ENCODE measurements around the gene TMPRSS6.

Gene TMPRSS6

GRCh38 chr22:37112084-37112728 lies 2.7 kb upstream of the TMPRSS6 start:
- DNase-seq = no peak

DNA sequence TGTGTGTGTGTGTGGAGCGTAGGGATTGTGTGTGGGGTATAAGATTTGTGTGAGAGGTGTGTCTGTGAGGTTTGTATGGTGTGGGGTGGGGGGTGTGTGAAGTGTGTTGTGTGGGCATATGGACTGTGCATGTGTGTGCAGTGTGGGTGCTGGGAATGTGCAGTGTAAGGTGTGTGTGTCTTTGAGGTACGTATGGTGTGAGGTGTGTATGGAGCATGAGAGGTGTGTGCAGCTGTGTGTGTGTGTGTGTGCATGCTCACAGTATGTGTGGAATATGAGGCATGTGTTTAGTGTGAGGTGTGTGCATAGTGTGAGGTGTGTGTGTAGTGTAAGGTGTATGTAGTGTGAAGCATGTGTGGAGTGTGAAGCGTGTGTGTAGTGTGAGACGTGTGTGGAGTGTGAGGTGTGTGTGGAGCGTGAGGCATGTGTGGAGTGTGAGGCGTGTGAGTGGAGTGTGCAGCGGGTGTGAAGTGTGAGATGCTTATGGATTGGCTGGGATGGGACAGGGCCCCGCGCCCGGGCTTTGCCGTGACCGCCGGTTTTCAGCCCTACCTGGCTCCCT lies 1.7 kb upstream of the TMPRSS6 start:
- DNase-seq = no peak

- DNase-seq = no peak
These were observed 1.5 kb downstream of the TMPRSS6 start for GRCh38 chr22:37107816-37108621.

- DNase-seq = no peak
These were observed 3.5 kb downstream of the TMPRSS6 start for GRCh38 chr22:37105990-37106389.

DNA sequence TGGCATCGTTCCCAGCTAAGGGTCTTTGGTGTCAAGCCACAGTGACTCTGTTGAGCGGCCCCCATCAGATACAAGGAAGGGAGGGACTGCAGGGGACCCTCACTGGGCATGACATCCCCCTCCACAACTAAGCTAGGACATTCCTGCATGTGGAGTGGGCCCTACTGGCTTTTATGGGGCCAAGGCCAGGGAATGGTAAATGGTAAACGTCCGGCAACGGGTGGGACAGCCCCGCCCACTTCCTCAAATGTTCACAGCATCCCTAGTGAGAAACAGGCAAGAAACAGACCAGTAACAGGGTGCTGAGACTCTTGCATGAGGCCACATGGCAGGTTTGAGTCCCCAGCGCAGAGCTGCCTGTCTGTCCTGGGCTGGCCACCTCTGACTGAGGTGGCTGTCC lies 4.4 kb downstream of the TMPRSS6 start:
- no peak for DNase-seq

GRCh38 chr22:37103656-37104452 lies 5.7 kb downstream of the TMPRSS6 start:
- DNase-seq = no peak

- no peak for DNase-seq
These were observed 6.4 kb downstream of the TMPRSS6 start for GRCh38 chr22:37103151-37103550.

GRCh38 chr22:37101311-37102066 lies 8.0 kb downstream of the TMPRSS6 start:
- no peak for DNase-seq

DNA sequence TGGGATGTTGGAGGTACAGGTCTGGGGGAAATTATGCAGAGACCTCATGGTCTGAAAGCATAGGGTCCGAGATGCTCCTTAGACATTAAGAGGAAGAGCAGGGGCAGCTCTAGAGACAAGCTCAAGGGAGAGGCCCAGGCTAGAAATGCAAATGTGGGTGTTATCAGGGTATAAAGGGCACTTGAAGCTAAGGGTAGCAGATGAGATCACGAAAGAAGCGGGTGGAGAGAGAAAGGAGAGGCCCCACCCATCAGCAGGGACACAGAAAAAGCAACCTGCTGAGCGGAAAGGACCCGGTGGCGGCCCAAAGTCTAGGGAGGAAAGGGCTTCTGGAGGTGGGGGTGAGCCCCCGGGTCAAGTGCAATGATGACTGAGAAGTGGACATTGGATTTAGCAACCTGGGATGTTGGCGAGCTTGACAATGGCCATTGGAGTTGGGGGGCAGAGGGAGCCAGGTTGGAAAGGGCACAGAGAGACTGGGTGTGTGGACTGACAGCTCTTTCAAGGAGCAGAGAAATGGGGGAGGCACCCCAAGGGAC lies 8.9 kb downstream of the TMPRSS6 start:
- no peak for DNase-seq

DNA sequence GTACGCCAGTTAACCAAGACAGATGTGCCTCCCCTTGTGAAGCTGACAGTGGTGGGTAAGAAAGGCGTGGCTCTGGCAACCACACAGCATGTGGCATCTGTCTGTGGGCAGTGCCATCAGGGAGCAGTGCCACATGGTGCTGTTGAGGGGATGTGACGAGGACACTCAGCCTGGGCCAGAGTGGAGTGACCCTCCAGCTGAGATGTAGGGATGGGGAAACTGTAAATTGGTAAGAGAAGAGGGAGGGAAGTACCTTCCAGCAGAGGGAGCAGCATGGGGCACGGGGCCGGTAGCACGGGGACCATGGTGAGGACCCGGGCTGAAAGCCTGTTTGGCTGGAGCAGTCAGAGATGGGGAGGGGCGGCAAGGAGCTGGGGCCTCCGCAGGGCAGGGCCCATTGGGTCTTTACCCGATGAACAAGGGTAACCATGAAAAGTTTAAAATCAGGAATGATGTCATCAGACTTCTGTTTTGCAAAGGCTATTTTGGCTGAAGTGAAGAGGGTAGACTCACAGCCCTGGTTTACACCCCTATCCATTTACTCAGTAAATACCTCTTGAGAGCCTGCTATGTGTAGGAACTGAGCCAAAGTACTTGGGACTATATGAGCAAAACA lies 10.4 kb downstream of the TMPRSS6 start:
- DNase-seq = no peak

- DNase-seq = no peak
These were observed 12.2 kb downstream of the TMPRSS6 start for GRCh38 chr22:37097346-37097745.

DNA sequence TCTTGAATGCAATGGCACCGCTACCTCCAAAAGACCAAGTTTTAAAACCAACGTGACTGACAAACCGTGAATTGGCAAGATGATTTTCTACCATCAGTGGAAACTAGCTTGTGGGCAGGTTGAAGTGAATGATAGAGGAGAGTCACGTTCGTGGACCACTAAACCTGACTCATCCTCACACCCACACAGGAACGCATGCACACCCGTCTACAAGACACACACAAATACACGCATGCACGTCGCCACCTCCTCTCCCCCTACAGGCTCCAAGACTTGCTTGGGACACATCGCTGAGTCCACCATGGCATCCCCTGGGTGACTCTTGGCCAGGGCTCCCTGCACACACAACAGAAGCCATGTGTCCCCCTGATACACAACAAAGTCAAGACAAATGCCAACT lies 14.4 kb downstream of the TMPRSS6 start:
- no peak for DNase-seq

- DNase-seq = no peak
These were observed 15.3 kb downstream of the TMPRSS6 start for GRCh38 chr22:37094239-37094638.

GRCh38 chr22:37092997-37093396 lies 16.5 kb downstream of the TMPRSS6 start:
- no peak for DNase-seq

DNA sequence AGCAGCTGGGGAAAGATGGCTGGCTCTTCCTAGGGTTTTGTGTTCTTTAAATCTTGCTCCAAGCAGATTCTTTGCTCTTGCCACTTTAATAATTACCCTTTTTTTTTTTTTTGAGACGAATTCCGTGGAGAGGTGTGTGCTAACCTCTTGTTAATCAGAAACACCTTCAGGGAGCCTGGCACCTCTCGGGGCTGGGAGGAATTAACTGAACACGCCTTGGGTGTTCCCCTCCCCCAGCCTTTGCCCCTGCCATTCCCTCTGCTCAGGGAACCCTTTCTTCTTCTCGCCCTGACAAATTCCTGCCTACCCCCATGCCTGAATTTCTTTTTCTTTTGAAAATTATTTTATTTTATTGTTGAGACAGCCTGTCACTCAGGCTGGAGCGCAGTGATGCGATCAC lies 17.5 kb downstream of the TMPRSS6 start:
- DNase-seq = no peak

DNA sequence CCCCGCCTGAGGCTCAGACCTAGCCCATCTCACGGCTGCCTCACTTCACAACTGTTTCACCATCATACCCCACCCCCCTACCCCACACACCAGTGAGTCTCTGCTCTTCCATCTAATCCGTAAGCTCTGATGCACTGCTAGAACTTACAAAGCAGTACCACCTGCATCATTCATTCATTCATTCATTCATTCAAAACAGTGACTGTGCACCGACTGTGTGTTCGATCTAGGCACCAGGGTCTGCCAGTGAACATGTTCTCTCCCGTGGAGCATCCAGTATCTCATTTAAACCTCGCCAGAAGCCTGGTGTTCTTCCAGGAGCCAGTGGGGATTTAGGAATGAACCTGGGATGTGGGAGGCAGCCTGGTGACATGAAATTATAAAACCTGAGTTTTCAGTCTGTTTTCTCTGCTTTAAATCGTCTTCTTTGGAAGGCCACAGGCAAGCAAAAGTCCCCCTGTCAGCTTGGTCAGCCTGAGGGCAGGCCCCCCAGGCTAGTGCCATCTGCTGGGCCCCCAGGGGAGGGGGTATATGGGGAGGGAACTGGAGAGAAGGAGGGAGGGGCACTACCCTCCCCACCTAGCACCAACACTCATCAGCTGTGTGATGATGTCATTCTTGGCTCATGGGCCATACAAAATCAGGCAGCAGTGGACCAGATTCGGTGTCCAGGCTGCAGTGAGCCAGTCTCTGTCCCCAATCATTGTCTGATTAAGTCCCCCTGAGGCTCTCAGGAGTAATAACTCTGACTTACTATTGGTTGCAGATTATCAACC lies 18.4 kb downstream of the TMPRSS6 start:
- no peak for DNase-seq

DNA sequence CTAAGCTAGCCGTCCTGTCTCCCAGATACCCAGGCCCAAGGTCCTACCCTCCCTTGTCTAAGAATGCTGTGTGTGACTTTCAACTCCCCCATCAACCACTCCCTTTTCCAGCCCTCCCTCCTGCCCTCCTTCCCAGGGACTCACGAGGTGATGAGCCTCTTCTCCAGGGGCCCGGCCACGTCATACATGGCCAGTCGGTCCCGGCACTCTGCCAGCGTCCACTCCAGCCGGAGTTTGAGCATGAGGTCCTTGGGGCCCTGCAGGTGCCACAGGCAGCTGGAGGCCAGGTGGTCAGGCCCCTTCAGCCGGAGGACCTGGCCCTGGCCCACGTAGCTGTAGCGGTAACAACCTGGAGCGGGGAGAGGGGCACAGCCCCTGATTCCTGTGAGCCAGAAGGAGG lies 20.1 kb downstream of the TMPRSS6 start:
- no peak for DNase-seq

DNA sequence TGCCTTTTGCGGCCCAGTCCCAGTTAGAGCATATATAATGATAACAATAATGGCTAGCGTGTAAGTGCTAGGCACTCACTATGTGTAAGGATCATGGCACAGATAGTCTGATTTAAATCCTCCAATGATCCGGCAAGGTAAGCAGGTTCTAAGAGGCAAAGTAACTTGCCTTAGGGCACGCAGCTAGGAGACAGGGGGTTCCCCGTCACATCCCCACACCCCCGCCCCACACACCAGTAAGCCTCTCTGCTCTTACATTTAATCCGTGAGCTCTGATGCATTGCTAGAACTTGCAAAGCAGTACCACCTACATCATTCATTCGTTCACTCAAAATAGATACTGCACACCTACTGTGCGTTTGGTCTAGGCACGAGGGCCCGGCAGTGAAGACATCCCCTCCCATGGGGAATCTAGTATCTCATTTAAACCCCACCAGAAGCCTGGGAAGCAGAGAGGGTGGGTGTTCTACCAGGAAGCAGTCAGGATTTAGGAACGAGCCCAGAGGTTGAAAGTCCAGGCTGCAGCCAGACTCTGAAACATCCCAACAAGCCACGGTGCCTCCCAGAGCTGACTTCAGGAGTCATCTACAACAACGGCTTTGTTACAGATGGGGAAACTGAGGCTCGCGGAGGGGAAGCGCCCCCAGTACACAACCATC lies 20.6 kb downstream of the TMPRSS6 start:
- no peak for DNase-seq

DNA sequence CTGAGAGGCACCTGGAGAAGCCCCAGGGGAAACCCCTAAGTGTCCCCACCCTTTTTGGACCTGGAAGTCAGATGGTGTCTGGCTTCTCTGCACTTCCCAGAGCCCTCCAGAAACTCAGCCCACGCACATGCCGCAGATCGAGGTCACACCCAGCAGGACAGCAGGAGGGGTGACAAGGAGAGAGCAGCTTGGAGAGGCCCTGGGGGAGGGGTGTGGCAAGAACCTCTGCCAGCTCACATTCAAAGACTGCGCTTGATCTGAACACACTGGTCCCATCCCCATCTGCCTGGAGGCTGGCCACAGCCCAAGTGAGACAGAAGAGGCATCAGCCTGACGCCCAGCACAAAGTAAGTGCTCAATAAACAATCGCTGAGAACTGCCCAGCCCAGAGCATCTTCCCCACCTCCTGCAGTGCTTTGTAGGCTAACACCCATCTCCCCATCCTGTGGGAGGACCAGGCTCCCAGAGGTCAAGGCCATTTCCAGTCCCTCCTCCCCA lies 21.4 kb downstream of the TMPRSS6 start:
- no peak for DNase-seq

DNA sequence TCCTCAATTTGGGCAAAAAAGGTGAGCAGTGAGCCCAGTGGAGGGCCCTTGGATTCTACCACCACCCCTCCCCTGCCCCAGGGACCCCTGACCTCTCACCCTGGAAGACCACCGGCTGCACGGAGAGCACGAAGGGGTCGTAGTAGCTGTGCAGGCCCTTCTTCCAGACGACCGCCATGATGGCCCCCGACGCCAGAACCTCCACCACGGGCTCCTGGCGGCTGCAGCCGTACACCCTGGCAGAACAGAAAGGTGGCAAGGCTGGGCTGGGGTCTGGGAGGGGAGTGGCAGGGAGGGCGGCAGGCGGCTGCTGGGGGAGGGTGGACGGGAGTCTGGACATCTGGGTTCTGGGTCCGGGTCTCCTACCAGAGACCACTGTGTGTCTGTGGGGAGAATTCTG lies 23.3 kb downstream of the TMPRSS6 start:
- DNase-seq = no peak
